ENCODE measurements around the gene HIGD1B.

GRCh38 chr17:44828919-44829522 lies 18.7 kb upstream of the HIGD1B start:
- TF ChIP-seq CTCF (conservative IDR thresholded peaks at IDR 0.05; ENCODE audit: low read length): no peak
- no peak for TF ChIP-seq EZH2phosphoT487 (IDR thresholded peaks at IDR 0.05; ENCODE audit: borderline replicate concordance, low read depth, low read length)

Measured in OCI-LY7 (cell line).